Tibial nerve (tissue), 4 donors: Measurements from ENCODE around the gene CNOT2.

Experiments
- EP300 ChIP-seq, 2 donors: sonication (generic); formaldehyde crosslinking; IDR thresholded peaks; one replicate each; pipeline ENCODE4 v1.6.1; 2017; ENCODE audit warnings: antibody characterized with exemption in 2 of 2, mild to moderate bottlenecking in 1 of 2
- POLR2A ChIP-seq, 2 donors: fragments of 450-650 bp; IDR thresholded peaks; one replicate each; pipeline ENCODE4 v1.6.1; 2017; ENCODE audit warnings: antibody characterized with exemption in 2 of 2, mild to moderate bottlenecking in 2 of 2, moderate library complexity in 2 of 2
- TF ChIP-seq, protein P1 (sequence below), 5 experiments: fragments of 200-600 bp in 3 of 5; fragments of 450-650 bp in 2 of 5; sonication (generic) in 3 of 5; IDR thresholded peaks; one replicate each; pipeline ENCODE4 v1.5.1; 2016 to 2019; ENCODE audit warnings: antibody characterized with exemption in 5 of 5, mild to moderate bottlenecking in 3 of 5, moderate library complexity in 2 of 5

DNA sequence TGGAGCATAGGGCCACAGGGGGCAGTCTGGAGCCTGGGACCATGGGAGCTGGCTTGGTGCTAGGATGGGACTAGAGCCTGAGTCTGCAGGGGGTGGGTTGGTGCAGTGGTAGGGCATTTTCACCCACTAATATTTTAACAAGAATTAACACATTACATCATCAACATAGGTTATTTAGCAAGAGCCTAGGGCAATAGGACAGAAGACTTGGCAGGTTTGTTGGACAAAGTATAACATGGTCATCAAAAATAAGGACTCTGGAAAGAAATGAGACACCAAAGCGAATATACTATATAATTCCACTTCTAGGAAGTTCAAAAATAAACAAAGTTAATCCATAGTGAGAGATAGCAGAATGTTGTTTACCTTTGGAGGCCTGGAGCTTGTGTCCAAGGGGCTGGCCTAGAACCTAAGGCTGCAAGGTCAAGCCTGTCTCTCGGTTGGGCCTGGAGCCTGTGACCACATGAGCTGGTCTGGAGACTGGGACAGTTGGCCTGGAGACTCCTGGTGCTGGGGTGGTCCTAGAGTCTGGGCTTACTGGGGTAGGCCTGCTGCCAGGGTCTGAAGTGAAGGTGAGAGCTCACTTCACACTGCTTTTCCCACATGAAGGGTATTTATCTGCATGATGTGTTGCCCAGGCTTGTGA, 28.1 kb upstream of the CNOT2 start:
- TF ChIP-seq, protein P1, sequence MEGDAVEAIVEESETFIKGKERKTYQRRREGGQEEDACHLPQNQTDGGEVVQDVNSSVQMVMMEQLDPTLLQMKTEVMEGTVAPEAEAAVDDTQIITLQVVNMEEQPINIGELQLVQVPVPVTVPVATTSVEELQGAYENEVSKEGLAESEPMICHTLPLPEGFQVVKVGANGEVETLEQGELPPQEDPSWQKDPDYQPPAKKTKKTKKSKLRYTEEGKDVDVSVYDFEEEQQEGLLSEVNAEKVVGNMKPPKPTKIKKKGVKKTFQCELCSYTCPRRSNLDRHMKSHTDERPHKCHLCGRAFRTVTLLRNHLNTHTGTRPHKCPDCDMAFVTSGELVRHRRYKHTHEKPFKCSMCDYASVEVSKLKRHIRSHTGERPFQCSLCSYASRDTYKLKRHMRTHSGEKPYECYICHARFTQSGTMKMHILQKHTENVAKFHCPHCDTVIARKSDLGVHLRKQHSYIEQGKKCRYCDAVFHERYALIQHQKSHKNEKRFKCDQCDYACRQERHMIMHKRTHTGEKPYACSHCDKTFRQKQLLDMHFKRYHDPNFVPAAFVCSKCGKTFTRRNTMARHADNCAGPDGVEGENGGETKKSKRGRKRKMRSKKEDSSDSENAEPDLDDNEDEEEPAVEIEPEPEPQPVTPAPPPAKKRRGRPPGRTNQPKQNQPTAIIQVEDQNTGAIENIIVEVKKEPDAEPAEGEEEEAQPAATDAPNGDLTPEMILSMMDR (IDR thresholded peaks at IDR 0.05), result no peak
- TF ChIP-seq POLR2A (IDR thresholded peaks at IDR 0.05) (no peak), EP300 (IDR thresholded peaks at IDR 0.05) (no peak)
